ENCODE measurements around the gene ZP2.

The ZP2 gene

DNA sequence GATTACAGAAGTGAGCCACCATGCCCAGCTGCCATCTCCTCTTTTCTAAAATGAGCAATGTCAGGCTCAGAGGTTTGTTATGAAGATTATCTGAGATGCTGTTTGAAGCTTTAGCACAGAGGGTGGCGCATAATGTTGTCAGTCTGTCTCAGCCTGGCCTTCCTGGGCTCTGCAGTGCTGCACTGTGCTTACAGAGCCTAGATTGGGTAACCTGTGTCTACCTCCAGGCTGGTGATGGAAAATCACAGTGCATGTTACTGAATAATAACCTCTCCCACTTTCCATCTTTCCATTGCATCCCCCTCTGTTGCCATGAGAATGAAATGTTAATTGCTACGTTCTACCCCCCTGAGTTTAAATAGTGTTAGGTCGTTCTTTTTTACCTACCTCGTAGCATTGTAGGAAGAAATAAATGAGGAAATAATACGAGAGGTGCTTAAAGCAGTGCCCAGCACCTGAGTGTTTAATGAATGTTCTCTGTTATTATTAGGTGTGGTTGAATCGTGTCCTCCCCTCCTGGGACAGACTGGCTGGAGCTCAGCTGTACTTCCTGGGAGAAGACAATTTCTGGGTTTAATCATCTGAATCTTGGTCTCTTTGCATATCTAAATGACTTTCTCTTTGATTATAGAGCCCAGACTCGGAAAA is 46.7 kb downstream of the ZP2 start:
- Histone ChIP-seq H3K9me2 (replicated peaks; ENCODE audit: low read depth, low read length) (no peaks in the 10 kb centered on the region), H3K4me2 (ENCODE audit: low read depth, low read length, poor library complexity, severe bottlenecking) (no peak overlapping the region), H3K79me2 (ENCODE audit: insufficient read depth, low read length) (no peaks in the 10 kb centered on the region), H3F3A (ENCODE audit: low read depth) (no peaks in the 10 kb centered on the region), H3K27me3 (ENCODE audit: insufficient read depth, low read length, poor library complexity, severe bottlenecking) (no peaks in the 10 kb centered on the region), H3K36me3 (ENCODE audit: insufficient read depth, low read length) (no peaks in the 10 kb centered on the region), H3K4me1 (ENCODE audit: insufficient read depth, low read length, poor library complexity, severe bottlenecking) (no peaks in the 10 kb centered on the region), H4K20me1 (ENCODE audit: insufficient read depth, low read length, poor library complexity, severe bottlenecking) (no peaks in the 10 kb centered on the region), H3K9ac (ENCODE audit: low read depth, low read length, poor library complexity, severe bottlenecking) (no peak overlapping the region), H3K4me3 (ENCODE audit: low read length, poor library complexity, severe bottlenecking) (no peak overlapping the region), H2AFZ (ENCODE audit: low read length) (no peak overlapping the region), H3K9me3 (ENCODE audit: insufficient read depth, low read depth, low read length) (no peaks in the 10 kb centered on the region)
- TF ChIP-seq CTCF (conservative IDR thresholded peaks at IDR 0.05; ENCODE audit: low read length) (no peak), EZH2phosphoT487 (IDR thresholded peaks at IDR 0.05; ENCODE audit: borderline replicate concordance) (no peak)

DNA sequence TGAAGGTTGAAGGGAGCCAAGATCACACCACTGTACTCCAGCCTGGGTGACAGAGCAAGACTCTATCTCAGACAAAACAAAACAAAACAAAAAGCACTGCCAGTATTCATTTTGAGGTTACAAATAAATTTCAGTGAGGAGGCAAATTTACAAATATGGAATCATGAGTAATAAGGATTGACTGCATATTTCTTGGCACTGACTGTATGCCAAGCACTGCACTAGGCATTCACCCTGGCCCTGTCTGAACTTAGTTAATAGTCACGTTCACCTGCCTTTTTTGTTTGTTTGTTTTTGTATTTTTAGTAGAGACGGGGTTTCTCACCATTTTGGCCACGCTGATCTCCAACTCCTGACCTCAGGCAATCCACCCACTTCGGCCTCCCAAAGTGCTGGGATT is 47.8 kb downstream of the ZP2 start:
- Histone ChIP-seq H3K9me2 (replicated peaks; ENCODE audit: low read depth, low read length) (no peaks in the 10 kb centered on the region), H3K79me2 (ENCODE audit: insufficient read depth, low read length) (no peaks in the 10 kb centered on the region), H2AFZ (ENCODE audit: low read length) (no peak overlapping the region), H3K4me3 (ENCODE audit: low read length, poor library complexity, severe bottlenecking) (no peak overlapping the region), H3K9ac (ENCODE audit: low read depth, low read length, poor library complexity, severe bottlenecking) (no peak overlapping the region), H4K20me1 (ENCODE audit: insufficient read depth, low read length, poor library complexity, severe bottlenecking) (no peaks in the 10 kb centered on the region), H3K9me3 (ENCODE audit: insufficient read depth, low read depth, low read length) (no peaks in the 10 kb centered on the region), H3F3A (ENCODE audit: low read depth) (no peaks in the 10 kb centered on the region), H3K27me3 (ENCODE audit: insufficient read depth, low read length, poor library complexity, severe bottlenecking) (no peaks in the 10 kb centered on the region), H3K4me1 (ENCODE audit: insufficient read depth, low read length, poor library complexity, severe bottlenecking) (peaks cover 7% of the 10 kb centered on the region), H3K4me2 (ENCODE audit: low read depth, low read length, poor library complexity, severe bottlenecking) (no peak overlapping the region), H3K36me3 (ENCODE audit: insufficient read depth, low read length) (no peaks in the 10 kb centered on the region)
- TF ChIP-seq EZH2phosphoT487 (IDR thresholded peaks at IDR 0.05; ENCODE audit: borderline replicate concordance) = no peak
- no peak for TF ChIP-seq CTCF (conservative IDR thresholded peaks at IDR 0.05; ENCODE audit: low read length)

DNA sequence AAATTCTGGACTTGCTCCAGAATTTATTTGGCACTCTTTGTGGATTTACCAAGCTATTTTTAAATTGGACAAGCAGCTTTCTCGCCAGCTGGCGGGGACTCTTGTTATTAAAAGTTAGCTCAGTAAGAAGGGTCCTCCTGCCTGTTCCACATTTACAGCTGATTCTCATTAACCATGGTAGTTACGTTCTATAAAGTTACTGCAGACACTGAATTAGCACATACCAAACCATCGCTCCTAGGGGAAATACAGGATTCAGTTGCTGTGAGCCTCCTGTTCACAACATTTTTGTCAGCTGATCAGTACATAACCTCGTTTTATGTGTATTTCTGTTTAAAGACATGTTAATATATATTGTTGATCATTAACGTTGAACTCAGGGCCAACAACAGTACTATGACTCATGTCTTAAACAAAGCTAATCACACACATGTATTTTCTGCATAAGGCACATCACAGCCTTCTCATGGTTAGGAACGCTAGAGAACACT is 48.7 kb downstream of the ZP2 start:
- no peak overlapping the region for H2AFZ ChIP-seq (ENCODE audit: low read length)
- TF ChIP-seq EZH2phosphoT487 (IDR thresholded peaks at IDR 0.05; ENCODE audit: borderline replicate concordance) = no peak
- TF ChIP-seq CTCF (conservative IDR thresholded peaks at IDR 0.05; ENCODE audit: low read length) = no peak
- H3K79me2 ChIP-seq (ENCODE audit: insufficient read depth, low read length) = no peaks in the 10 kb centered on the region
- no peaks in the 10 kb centered on the region for H3K36me3 ChIP-seq (ENCODE audit: insufficient read depth, low read length)
- H3K4me1 ChIP-seq (ENCODE audit: insufficient read depth, low read length, poor library complexity, severe bottlenecking) = peaks cover 13% of the 10 kb centered on the region
- H3F3A ChIP-seq (ENCODE audit: low read depth) = no peaks in the 10 kb centered on the region
- no peak overlapping the region for H3K4me3 ChIP-seq (ENCODE audit: low read length, poor library complexity, severe bottlenecking)
- H4K20me1 ChIP-seq (ENCODE audit: insufficient read depth, low read length, poor library complexity, severe bottlenecking) = no peaks in the 10 kb centered on the region
- H3K27me3 ChIP-seq (ENCODE audit: insufficient read depth, low read length, poor library complexity, severe bottlenecking) = no peaks in the 10 kb centered on the region
- H3K9ac ChIP-seq (ENCODE audit: low read depth, low read length, poor library complexity, severe bottlenecking) = no peak overlapping the region
- H3K9me3 ChIP-seq (ENCODE audit: insufficient read depth, low read depth, low read length) = no peaks in the 10 kb centered on the region
- H3K4me2 ChIP-seq (ENCODE audit: low read depth, low read length, poor library complexity, severe bottlenecking) = peak overlapping the region; percentile 8
- no peaks in the 10 kb centered on the region for H3K9me2 ChIP-seq (replicated peaks; ENCODE audit: low read depth, low read length)
